Endothelial cell of umbilical vein (primary cell): ENCODE data around the gene PRM3. TPM values are rescaled to one million over a fixed set of nuclear protein-coding genes. Genes with fewer than 3 reads are reported as not detected.

Experiments
- BruUV-seq: library from RNA; stranded (reverse); fragments of 400-500 nt; replicated peaks from 2 replicates; lab custom pipeline; 2021; lab: Mats Ljungman, UMichigan
- CTCF ChIA-PET: fragments of 300-600, 350-600 bp; sonication (Branson Sonifier 250); formaldehyde crosslinking; loops from one replicate; lab custom pipeline; 2021; ENCODE audit warnings: antibody characterized with exemption, inconsistent platforms; lab: Charles Lee
- POLR2A ChIA-PET: fragments of 300-600, 350-600 bp; sonication (Branson Sonifier 250); formaldehyde crosslinking; loops from one replicate; lab custom pipeline; 2021; ENCODE audit warnings: antibody characterized with exemption, inconsistent platforms; lab: Charles Lee
- DNase-seq: peaks from one replicate; pipeline ENCODE4 v3.0.0-alpha.2; 2011; ENCODE audit warnings: low read depth, low spot score
- FAIRE-seq: peaks from 2 replicates; lab custom pipeline; 2011; peaks lifted over from hg19 to GRCh38; lab: Jason Lieb, UNC
- H2AFZ ChIP-seq: 2 replicates; pipeline ENCODE4 v1.6.0; 2012; ENCODE audit warnings: low read depth, low read length, control low read depth, inconsistent platforms
- H3K27ac ChIP-seq: 2 replicates; pipeline ENCODE4 v1.5.1; 2011; ENCODE audit warnings: low read depth, mild to moderate bottlenecking, control low read depth, low read length, moderate library complexity; ENCODE audit not compliant: insufficient read depth
- H3K27me3 ChIP-seq, 2 experiments: 2 replicates each; pipeline versions ENCODE4 v1.6.0 to v1.6.1; 2011; ENCODE audit warnings: low read length in 2 of 2, mixed read lengths in 1 of 2; ENCODE audit not compliant: control insufficient read depth in 2 of 2, insufficient read depth in 2 of 2
- H3K36me3 ChIP-seq, 2 experiments: 2 replicates in 1 of 2; 3 replicates in 1 of 2; pipeline ENCODE4 v1.5.1; 2011; ENCODE audit warnings: low read length in 2 of 2, mild to moderate bottlenecking in 1 of 2, moderate library complexity in 1 of 2; ENCODE audit not compliant: control insufficient read depth in 2 of 2, insufficient read depth in 2 of 2; ENCODE audit errors: extremely low read depth in 1 of 2
- H3K4me1 ChIP-seq: 3 replicates; pipeline ENCODE4 v1.5.1; 2011; ENCODE audit warnings: mild to moderate bottlenecking, low read length; ENCODE audit not compliant: control insufficient read depth, insufficient read depth; ENCODE audit errors: extremely low read depth
- H3K4me2 ChIP-seq: 2 replicates; pipeline ENCODE4 v1.6.1; 2011; ENCODE audit warnings: low read length, control low read depth, mixed read lengths; ENCODE audit not compliant: insufficient read depth
- H3K4me3 ChIP-seq, 3 experiments: fragments of 200-600 bp in 1 of 3; sonication (generic), shearing (Covaris generic) in 1 of 3; replicated peaks in 1 of 3; 2 replicates each; pipeline ENCODE4 v1.5.1; 2011 to 2016; ENCODE audit warnings: control low read depth in 3 of 3, low read length in 3 of 3, mild to moderate bottlenecking in 2 of 3, inconsistent platforms in 1 of 3, low read depth in 1 of 3, moderate library complexity in 1 of 3; ENCODE audit not compliant: insufficient read depth in 1 of 3
- H3K79me2 ChIP-seq: 2 replicates; pipeline ENCODE4 v1.6.0; 2012; ENCODE audit warnings: low read length, inconsistent platforms; ENCODE audit not compliant: control insufficient read depth, insufficient read depth
- H3K9ac ChIP-seq: replicated peaks from 2 replicates; pipeline ENCODE3; 2011; ENCODE audit warnings: low read length, control low read depth; ENCODE audit not compliant: insufficient read depth; ENCODE audit errors: extremely low read depth
- H3K9me1 ChIP-seq: replicated peaks from 3 replicates; pipeline ENCODE4 v1.6.0; 2011; ENCODE audit warnings: mild to moderate bottlenecking, low read length; ENCODE audit not compliant: control insufficient read depth, insufficient read depth; ENCODE audit errors: extremely low read depth
- H3K9me3 ChIP-seq: replicated peaks from 2 replicates; pipeline ENCODE4 v1.5.1; 2012; ENCODE audit warnings: low read length, inconsistent platforms; ENCODE audit not compliant: control insufficient read depth, insufficient read depth
- H4K20me1 ChIP-seq: replicated peaks from 2 replicates; pipeline ENCODE3; 2011; ENCODE audit warnings: mild to moderate bottlenecking, low read length; ENCODE audit not compliant: control insufficient read depth, insufficient read depth; ENCODE audit errors: extremely low read depth
- CTCF ChIP-seq, 2 donors: IDR thresholded peaks; 1 replicate in 1 of 2; 2 replicates in 1 of 2; pipeline ENCODE4 v1.5.1; 2011; ENCODE audit warnings: low read length in 2 of 2, mild to moderate bottlenecking in 2 of 2, moderate library complexity in 2 of 2, control low read depth in 1 of 2, inconsistent platforms in 1 of 2, low read depth in 1 of 2; ENCODE audit not compliant: insufficient read depth in 1 of 2; ENCODE audit errors: extremely low read depth in 1 of 2
- EZH2 ChIP-seq: IDR thresholded peaks from 2 replicates; pipeline ENCODE4 v1.6.1; 2012; ENCODE audit warnings: borderline replicate concordance, low read depth, mild to moderate bottlenecking, moderate library complexity, low read length, inconsistent platforms; ENCODE audit not compliant: severe bottlenecking
- FOS ChIP-seq: IDR thresholded peaks from 2 replicates; pipeline ENCODE4 v1.6.1; 2011; ENCODE audit warnings: mild to moderate bottlenecking, low read length, moderate library complexity, borderline replicate concordance; ENCODE audit not compliant: insufficient read depth
- GATA2 ChIP-seq: IDR thresholded peaks from 2 replicates; pipeline ENCODE4 v1.7.0; 2011; ENCODE audit warnings: low read depth, mild to moderate bottlenecking, moderate library complexity, mixed read lengths, low read length; ENCODE audit not compliant: insufficient read length, insufficient read depth
- JUN ChIP-seq: IDR thresholded peaks from 2 replicates; pipeline ENCODE4 v1.6.1; 2011; ENCODE audit warnings: borderline replicate concordance, low read depth; ENCODE audit not compliant: insufficient read length, insufficient read depth
- MAX ChIP-seq: IDR thresholded peaks from 2 replicates; pipeline ENCODE4 v1.6.1; 2011; ENCODE audit not compliant: insufficient read depth, insufficient read length
- MYC ChIP-seq: IDR thresholded peaks from one replicate; pipeline ENCODE4 v1.6.1; 2011; ENCODE audit warnings: mild to moderate bottlenecking, low read depth, low read length
- POLR2A ChIP-seq: IDR thresholded peaks from 2 replicates; pipeline ENCODE4 v1.6.1; 2012; ENCODE audit warnings: low read depth, mild to moderate bottlenecking, control low read depth, low read length
- POLR2AphosphoS5 ChIP-seq: IDR thresholded peaks from 2 replicates; pipeline ENCODE4 v1.6.1; 2012; ENCODE audit warnings: low read depth, mild to moderate bottlenecking, control low read depth, low read length, moderate library complexity; ENCODE audit not compliant: insufficient read depth
- dilution Hi-C: fragments of 300-500 bp; cut with MboI; formaldehyde crosslinking; loops from one replicate; pipeline ENCODE4 v1.15.0; 2019; ENCODE audit warnings: low sequenced_read_pairs; ENCODE audit not compliant: extremely low pct_ligation_motif_present
- intact Hi-C: fragments of 100-400 bp; cut with micrococcal nuclease; formaldehyde crosslinking; loops from one replicate; pipeline ENCODE4 v1.10.0; 2022
- polyA plus RNA-seq, 4 experiments: library from polyadenylated mRNA; depleted of rRNA in 3 of 4; stranded (reverse) in 3 of 4; unstranded in 1 of 4; fragments of >200 nt; gene quantifications; 2 replicates each; pipeline versions ENCODE4 v1.2.1 to v1.2.3, GENCODE V29; 2011 to 2012; ENCODE audit warnings: missing spikeins in 1 of 4
- total RNA-seq: library from RNA; stranded (reverse); gene quantifications from 2 replicates; pipeline ENCODE4 v1.2.3, GENCODE V29; 2021

The PRM3 gene
- total and polyA plus RNA-seq, 2 donors (not counting 3 experiments of a cell fraction or from before 2014, with no cell fraction given): not detected

- ChIA-PET POLR2A (no interaction called here), CTCF (no interaction called here)
- H3K36me3 ChIP-seq: no peaks in the 10 kb centered on the region
- FAIRE-seq: no peak
- H3K27ac ChIP-seq: no peak overlapping the region
- DNase-seq: no peak
- H3K4me1 ChIP-seq: no peaks in the 10 kb centered on the region
- H2AFZ ChIP-seq: no peak overlapping the region
- dilution Hi-C loops: no loop called here
- no peak overlapping the region for H3K9ac ChIP-seq
- H3K4me2 ChIP-seq: no peak overlapping the region
- H3K4me3 ChIP-seq: no peak overlapping the region
- H4K20me1 ChIP-seq: no peaks in the 10 kb centered on the region
- H3K27me3 ChIP-seq: no peaks in the 10 kb centered on the region
- TF ChIP-seq JUN: no peak
- no peak for TF ChIP-seq MYC
- TF ChIP-seq MAX: no peak
- no peaks in the 10 kb centered on the region for H3K9me3 ChIP-seq
- intact Hi-C loops: no loop called here
- BruUV-seq: no TSS peak
- no peaks in the 10 kb centered on the region for H3K9me1 ChIP-seq
- no peaks in the 10 kb centered on the region for H3K79me2 ChIP-seq
These were observed 41.1 kb downstream of the PRM3 start for GRCh38 chr16:11232302-11232851.

- BruUV-seq: no TSS peak
- H3K27ac ChIP-seq: no peak overlapping the region
- no peak overlapping the region for H3K4me3 ChIP-seq
- TF ChIP-seq POLR2A (no peak), GATA2 (no peak), CTCF (IDR thresholded peaks at IDR 0.05; ENCODE audit: extremely low read depth in 1 of 2, insufficient read depth in 1 of 2, low read depth in 1 of 2, low read length in 2 of 2) (no peak), POLR2AphosphoS5 (no peak), EZH2 (no peak), MAX (no peak), JUN (no peak), FOS (no peak), MYC (no peak)
- H3K4me1 ChIP-seq: no peaks in the 10 kb centered on the region
- no peaks in the 10 kb centered on the region for H3K27me3 ChIP-seq
- ChIA-PET CTCF (interaction anchor here (1.5 kb wide), 1 partner anchor 41 kb away, joined by 4 read pairs; no protein-coding TSS in a partner anchor), POLR2A (no interaction called here)
- no peaks in the 10 kb centered on the region for H3K9me3 ChIP-seq
- FAIRE-seq (no peak), DNase-seq (no peak)
- dilution Hi-C loops (no loop called here), intact Hi-C loops (no loop called here)
- H2AFZ ChIP-seq: no peak overlapping the region
- no peaks in the 10 kb centered on the region for H3K9me1 ChIP-seq
- no peak overlapping the region for H3K9ac ChIP-seq
- H3K79me2 ChIP-seq: no peaks in the 10 kb centered on the region
- no peaks in the 10 kb centered on the region for H3K36me3 ChIP-seq
- H4K20me1 ChIP-seq: no peaks in the 10 kb centered on the region
- no peak overlapping the region for H3K4me2 ChIP-seq
These were observed 42.0 kb downstream of the PRM3 start for GRCh38 chr16:11231367-11231970.
